HG03097 (cell line): ENCODE data around the gene GRM1.

Experiments used
- ATAC-seq: cut with Tn5 transposase; IDR thresholded peaks from one replicate; pipeline ENCODE4 v1.9.1; 2021; ENCODE audit not compliant: unreplicated experiment, low FRiP score

Gene GRM1

DNA sequence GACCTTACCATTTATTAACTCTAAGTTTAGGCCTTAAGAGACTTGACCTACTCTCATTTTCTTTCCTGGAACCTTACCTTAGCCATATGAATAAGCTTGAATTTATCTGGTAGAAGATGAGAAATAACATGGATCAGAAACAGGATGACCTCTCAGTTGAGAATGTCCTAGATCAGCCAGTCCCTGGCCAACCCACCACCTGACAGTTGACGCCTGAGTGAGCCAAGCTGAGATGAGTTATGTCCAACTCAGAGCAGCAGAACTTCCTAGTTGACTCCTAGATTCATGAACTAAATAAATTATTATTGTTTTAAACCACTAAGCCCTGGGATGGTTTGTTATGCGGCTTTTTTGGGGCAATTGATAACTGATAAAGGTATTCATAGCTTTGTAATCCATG is 281.8 kb downstream of the GRM1 start:
- no peak for ATAC-seq

DNA sequence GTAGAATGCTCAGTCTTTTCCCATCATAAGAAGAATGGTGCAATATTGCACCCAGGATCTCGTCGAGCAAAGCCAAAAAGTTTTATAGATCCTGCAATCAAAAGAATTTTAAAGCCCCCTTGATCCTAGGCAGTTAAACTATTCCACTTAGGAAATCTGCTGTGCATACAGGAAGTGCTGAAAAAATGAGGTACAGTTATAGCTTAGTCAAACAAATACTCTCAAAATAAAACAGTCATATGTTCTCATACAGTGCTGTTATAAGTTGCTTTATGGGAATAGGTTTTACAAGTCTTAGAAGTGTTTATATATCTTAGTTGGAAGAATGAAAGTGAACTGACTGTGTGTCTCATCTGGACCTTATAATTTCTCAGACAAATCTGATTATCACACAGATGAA is 282.2 kb downstream of the GRM1 start:
- ATAC-seq: no peak

DNA sequence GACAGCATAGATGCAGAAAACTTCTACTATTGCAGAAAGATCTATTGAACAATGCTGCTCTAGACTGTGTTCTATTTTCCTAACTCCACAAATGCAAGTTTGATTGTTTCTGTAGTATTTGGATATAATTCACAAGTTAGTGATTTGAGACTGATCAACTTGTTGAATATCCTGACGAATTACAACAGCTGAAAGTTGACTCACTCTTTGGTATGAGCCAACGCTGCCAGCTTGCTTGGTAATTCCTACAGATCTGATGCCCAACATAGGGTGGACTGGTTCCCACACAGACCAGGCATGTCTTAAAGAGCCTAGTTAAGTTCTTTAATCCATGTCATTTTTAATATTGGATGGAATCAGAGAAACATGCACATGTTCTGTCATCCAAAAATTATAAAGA is 283.7 kb downstream of the GRM1 start:
- no peak for ATAC-seq

DNA sequence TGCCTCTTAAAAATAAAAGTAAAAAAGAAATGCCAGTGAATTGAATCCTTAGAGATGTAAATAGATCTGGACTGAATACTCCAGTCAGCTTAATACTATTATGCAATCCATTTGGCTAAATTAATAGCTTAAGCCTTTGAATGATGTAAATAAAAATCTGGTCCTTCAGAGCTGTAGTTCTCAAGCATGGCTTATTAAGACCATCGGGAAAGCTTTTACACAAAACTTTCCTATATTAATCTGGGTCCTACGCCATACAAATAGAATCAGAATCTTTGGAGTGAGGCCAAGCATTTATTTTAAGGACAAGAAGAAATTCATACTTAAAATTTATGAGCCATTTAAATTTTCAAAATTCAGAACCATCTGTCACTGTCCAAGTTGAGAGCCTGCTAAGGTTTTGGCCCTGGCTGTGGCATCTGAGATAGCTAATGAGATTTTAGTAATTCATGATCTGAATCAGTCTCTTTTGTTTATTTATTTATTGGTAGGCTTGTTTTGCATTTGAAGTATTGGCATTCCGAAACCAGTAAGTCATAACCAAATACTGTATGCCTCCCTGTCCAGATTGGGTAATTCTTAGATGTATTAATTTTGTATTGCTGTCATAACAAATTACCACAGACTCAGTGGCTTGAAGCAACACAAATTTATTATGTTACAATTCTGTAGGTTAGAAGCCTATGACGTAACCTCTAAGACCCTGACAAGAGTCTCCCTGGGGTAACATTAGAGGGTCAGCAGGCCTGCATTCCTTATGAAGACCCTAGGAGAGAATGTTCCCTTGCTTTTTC is 286.7 kb downstream of the GRM1 start:
- ATAC-seq: no peak

DNA sequence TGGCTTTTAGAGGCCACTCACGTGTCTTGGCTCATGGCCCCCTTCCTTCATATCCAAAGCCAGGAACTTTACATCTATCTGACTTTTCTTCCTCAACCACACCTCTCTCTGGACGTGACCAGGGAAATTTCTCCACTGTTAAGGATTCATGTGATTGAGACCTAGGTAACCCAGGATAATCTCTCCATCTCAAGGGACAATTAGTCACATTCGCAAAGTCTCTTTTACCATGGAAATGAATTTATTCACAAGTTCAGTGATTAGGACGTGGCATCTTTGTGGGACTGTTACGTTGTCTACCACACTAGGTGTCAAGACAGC is 287.3 kb downstream of the GRM1 start:
- no peak for ATAC-seq

DNA sequence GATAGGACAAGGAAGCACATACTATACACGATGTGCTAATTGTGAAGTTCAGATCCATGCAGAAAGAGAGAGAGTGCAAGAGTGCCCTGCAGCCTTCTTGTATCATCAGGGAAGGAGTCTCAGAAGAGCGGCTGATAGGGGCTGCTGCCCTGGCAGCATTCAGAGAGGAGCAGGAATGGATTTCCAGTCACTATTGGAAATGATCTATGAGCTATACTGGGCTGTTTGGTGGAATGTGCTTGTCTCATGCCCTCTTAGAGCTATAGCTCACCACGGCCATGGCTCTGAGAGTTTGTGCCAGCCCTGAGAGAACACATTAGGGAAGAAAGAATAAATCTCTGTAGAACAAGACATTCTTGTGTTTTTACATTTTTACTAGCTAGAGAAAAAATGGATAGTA is 302.2 kb downstream of the GRM1 start:
- no peak for ATAC-seq

DNA sequence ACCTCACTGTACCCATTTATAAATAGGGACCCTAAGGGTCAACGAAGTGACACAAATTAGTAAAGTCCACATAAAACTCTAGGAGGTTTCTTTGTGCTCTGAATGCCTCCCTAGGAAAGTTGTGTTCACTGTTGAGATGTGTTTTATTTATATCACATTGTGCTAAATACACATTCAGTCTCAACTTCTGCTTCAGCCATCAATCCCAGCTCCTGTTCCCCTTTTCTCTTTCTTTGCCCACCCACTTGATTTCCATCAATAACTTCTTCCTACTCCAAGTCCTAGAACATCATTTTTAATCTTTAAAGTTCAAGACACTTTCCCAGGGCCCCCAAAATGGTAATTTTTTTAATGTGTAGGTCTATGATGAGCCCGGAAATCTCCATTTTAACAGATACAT is 306.5 kb downstream of the GRM1 start:
- ATAC-seq: no peak

DNA sequence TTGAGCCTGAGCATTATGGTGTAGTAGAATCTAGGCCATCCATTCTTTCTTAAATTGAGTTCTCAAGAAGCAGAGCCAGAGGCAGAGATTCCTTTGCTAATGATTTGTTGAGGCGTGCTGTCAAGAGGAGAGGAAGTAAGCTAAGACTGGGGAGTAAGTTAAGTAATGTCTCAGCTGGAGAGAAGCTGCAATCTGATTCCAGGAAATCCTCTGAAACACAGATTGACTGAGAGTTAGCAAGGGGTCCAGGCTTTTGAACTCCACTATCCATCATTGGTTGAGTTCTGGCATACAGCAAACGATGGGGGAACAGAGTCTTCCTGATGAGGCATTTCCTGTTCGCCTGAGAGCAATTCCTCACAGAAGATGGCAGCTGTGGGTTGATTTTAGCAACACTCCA is 307.3 kb downstream of the GRM1 start:
- ATAC-seq: no peak

DNA sequence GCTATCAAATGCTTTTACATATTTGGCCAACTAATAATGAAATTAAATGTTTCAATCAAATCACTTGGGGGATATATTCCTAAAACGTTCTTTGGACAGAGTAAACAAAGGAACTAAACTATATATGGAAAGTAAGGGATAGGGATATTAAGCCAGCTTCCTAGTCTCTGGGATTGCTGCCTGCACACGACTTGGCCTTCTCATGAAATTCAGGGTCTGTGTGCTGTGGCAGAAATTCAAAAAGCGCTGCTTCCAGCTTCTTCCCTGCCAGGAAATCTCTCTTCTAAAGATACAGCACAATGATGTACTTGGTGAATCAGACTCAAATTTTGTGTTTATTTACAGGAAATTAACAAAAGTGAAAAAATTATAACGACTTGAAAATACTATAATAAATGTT is 308.5 kb downstream of the GRM1 start:
- ATAC-seq: no peak

DNA sequence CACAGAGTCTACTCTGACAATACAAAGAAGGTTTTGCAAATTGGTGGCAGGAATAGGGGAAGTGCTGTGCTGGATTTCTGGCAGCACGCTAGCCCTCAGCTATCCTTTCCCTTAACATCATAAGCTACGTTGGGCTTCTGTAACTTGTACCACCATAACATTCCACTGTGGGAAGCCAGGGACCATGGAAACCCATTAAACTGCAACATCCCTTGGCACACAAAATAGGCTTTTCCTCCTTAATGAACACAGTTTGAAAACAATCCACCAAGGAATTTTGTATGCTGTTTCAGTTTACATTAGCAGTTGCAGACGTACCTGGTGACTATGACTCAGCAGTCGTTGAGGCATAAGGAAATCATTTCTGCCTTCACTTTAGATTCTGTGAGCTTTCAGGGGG is 310.9 kb downstream of the GRM1 start:
- no peak for ATAC-seq

DNA sequence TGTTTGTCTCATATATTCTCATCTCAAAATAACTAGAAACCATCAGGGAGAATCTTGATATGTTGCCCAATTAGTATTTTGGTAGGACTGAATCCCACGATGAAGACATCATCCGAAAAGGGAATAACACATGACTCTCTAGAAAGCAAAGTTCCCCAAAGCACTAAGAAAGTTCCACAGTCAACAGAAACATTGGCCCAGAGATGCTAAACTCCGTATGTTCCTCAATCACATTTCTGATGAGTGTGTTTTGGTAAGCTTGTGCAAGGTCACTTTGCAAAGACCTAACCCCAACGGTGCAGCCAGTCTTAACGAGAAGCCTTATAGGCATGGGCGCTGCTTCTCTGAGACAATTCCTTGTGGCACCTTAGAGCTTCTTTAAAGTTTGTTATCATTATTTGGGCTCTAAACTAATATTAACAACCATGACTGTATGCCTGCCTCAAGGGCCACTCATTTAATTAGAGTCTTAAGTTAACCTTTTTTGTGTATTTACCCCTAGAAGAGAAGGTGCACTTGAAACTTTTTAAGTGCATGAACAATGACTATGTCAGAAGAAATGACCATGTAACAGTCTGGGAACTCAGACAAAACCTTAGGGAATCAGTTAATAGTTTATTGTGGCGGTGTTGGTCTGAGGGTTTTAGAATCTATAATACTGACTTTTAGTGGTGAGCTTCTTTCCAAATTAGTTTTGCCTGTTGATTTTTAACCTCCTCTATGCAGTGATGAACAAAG is 312.8 kb downstream of the GRM1 start:
- no peak for ATAC-seq

DNA sequence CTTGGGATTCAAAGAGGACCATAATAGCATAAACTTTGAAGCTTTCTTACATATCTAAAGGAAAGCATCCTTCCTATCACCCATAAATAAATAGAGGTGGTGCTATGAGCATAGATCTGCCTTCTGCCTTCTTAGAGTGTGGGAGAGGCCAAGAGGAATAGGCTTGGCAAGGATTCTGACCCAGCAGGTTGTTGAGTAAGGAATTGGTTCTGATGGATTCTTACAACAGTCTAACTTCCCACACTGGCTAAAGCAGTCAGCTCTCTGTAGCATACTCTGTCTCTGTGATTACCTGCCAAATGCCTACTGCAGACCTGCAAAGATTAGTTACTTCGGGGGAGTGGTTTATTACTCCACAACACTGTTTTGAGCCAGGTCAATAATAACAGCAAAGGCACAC is 316.7 kb downstream of the GRM1 start:
- no peak for ATAC-seq

DNA sequence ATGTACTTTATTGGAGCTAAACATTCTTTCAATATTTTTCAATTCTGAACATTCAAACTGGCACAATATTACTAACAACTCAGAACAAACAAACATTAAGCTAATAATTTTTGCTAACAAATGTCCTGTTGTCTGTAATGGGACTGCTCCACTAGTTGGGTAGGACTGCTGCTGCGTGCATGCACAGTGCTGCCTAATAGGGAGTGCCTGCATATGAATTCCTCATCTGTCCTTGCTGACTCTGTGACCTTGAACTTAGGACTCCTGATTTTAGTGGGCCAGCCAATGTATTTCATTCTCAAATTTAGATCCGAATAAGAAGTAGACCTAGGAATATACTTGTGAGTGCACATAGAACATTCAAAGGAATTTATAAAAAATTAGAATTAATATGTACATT is 318.2 kb downstream of the GRM1 start:
- no peak for ATAC-seq

DNA sequence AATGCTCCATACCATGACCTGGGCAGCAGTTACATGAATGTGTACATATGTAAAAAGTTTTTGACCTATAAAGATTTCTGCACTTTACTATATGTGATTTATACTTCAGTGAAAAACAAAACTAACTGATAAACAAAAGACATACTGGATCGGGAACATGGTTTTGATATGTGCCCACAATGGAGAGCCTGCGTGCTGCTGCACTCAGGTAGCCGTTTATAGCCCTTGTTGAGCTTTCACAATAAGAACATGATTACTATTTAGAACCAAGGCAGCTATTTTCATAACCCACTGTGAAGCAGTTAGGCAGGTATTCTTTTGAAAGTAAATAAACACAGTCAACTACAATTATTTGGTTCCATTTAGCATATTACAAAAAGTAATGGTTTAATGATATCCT is 318.8 kb downstream of the GRM1 start:
- ATAC-seq: no peak

DNA sequence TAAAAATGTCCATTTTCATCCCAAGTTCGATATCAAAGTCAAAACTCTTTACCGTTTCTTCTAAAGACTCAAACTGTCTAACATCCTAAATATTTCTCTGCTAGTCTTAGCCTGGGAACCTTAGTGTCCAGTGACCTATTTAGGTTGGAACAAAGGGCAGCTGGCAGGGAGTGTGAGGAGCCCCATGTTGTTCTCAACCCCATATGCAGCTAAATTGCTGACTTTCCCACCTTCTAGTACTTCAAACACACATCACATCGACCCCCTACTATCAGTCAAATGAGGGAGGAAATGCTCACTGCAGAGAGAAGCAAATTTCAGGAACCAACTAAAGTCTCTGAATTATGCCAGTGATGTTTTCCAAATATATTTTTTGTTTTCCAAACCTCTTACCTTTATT is 322.2 kb downstream of the GRM1 start:
- ATAC-seq: no peak

DNA sequence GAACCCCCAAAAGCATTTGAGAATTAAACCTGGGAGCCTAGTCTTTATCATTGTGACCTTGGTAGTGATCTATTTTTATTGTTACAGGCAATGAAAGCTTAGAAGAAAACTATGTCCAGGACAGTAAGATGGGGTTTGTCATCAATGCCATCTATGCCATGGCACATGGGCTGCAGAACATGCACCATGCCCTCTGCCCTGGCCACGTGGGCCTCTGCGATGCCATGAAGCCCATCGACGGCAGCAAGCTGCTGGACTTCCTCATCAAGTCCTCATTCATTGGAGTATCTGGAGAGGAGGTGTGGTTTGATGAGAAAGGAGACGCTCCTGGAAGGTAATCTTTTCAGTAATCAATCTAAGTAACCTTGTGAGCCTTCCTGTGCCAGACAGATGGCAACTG is 323.3 kb downstream of the GRM1 start:
- no peak for ATAC-seq

DNA sequence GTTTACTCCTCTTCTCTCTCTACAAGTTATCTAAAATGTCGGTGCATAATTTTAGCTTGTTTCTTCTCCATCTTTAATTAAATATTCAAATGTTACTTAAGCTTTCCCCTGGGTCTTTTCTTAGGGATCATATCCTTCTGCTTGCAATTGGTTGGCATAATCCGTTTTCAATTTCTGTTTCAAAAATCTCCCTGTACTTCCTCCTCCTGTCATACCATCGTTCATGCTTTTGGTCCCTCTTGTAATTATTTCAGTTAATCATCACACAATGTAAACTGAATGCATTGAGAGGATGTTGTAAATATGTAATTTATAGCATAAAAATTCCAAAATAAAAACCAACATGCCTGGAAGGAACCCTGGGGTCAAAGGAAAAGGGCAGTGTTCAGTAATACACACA is 325.6 kb downstream of the GRM1 start:
- ATAC-seq: no peak

DNA sequence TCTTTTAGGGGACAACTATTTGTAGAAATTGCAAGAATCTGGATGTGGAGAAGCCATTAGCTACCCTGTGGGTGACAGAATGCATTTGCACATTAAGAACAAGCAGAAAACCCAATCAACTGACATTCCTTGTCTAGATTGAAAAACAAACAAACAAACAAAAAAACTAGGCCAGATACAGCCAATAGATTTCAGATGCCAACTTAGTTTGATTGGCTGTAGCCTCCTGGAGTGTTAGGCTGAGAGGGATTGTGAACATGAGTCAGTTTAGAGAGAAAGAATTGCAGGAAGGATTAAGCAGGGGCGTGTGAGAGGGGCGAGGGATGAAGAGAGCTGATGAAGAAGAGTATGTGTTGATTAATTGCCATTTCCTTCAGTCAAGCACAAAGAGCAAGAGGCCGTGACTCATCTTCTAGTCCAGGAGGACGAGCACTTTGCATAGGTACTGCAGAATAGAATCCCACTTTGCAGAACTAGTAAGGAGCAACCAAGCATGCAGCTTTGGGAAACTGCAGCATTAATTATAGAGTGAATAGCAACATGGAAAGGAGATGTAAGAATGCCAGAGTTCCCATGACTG is 326.7 kb downstream of the GRM1 start:
- ATAC-seq: no peak

DNA sequence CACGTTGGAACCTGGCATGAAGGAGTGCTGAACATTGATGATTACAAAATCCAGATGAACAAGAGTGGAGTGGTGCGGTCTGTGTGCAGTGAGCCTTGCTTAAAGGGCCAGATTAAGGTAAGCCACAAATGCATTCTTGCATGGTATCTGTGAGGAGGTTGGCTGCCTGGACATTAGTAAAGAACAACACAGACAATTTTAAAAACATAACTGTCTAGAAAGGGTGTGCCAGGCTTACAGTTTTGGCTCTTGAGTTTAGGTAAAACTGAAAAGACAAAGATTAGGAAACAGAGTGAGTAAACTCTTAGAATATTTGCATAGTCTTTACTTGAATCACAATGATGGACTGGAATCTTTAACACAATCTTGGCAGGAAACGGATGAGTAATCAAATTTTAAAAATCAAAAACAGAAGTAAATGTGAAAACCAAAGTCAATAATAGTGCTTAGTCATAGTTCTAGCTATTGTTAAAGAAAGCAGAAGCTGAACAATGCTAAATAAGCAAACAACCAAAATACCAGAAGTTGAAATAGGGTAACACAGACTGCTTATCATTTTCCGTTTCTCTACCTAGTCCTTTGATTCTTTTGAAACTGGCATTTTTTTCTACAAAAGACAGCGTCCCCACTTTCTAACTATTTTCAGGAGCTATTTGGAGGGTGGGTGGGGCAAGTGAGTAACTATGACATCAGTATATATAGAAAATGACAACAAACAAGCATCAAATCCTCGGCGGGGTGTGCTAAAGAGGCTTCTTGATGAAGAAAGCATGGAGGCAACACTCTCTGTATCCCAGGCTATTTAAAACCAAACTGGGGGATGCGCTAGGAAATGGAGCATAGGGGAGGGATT is 328.9 kb downstream of the GRM1 start:
- ATAC-seq: no peak

DNA sequence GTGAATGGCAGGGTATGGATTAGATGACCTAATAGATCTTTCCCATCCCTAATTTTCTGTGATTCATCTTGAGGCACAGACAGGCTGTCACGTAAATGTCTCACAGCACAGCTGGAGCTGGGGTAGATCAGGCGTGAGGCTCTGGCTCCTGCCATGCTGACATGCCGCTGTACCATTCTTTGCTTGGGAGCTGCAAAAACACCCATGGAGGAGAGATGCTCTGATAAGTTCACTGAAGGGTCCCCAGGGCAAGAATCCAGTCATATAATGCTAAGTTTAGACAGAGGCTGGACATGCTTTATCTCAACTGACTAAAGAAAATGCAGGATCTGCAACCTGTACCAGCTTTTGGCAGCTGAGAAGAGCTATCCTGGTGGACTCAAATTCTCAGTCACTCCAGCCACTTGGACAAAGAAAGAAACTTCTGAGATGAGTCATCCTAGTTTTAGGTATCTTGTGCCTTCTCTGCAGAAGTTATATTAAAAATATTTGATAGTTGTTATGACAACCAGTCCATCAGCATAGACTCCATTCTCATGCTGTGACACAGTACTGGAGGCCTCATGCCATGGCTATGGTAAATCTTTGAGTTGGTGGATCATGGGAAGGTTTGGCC is 329.7 kb downstream of the GRM1 start:
- no peak for ATAC-seq

DNA sequence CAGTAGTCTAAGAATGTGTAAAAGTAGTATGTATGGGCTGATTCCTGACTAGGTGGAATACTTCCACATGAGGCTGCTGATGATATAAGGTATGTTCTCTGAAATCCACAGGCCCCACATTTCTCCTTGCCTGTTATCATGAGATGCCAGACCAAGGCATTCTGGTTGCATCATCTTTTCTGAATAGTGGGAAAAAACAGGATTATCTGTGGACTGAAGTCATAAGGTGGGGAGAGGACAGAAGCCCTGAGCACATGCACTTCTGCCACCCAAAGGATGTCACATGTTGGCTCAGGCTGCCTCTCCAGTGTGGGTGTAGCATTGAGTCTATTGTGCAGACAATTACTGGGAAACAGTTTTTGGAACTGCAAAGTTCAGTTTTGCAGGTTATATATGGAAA is 330.3 kb downstream of the GRM1 start:
- no peak for ATAC-seq
